GM12878 (cell line): Measurements from ENCODE around the gene FRRS1L. TPM values are rescaled to one million over a fixed set of nuclear protein-coding genes. Genes with fewer than 3 reads are reported as not detected.

ENCODE experiments used
- ATAC-seq: fragments of 200-7000 bp; cut with Tn5 transposase; 3 replicates; pipeline ENCODE4 v1.9.1; 2020; ENCODE audit warnings: mild to moderate bottlenecking, moderate library complexity
- BruUV-seq: library from RNA; stranded (reverse); fragments of 400-500 nt; replicated peaks from 2 replicates; lab custom pipeline; 2021; lab: Mats Ljungman, UMichigan
- CTCF ChIA-PET: fragments of 300-600 bp; sonication (Branson Sonifier 250); formaldehyde crosslinking; extraction: SDS; loops from one replicate; lab custom pipeline; 2021; ENCODE audit warnings: inconsistent platforms; lab: Yijun Ruan, JAX
- POLR2A ChIA-PET: fragments of 350-600 bp; formaldehyde crosslinking; extraction: SDS; loops from one replicate; lab custom pipeline; 2021; ENCODE audit warnings: inconsistent platforms; lab: Charles Lee
- RAD21 ChIA-PET: fragments of 300-600 bp; sonication (Branson Sonifier 250); formaldehyde crosslinking; loops from one replicate; lab custom pipeline; 2023; ENCODE audit warnings: antibody characterized with exemption; ENCODE audit not compliant: unreplicated experiment; lab: Charles Lee
- SMC1A ChIA-PET: fragments of 300-600 bp; sonication (Branson Sonifier 250); formaldehyde crosslinking; loops from one replicate; lab custom pipeline; 2023; ENCODE audit not compliant: unreplicated experiment, uncharacterized antibody; lab: Charles Lee
- DNase-seq: peaks from one replicate; pipeline ENCODE4 v3.0.0-alpha.2; 2011; ENCODE audit warnings: low read depth, low spot score
- FAIRE-seq: peaks from 3 replicates; lab custom pipeline; 2011; peaks lifted over from hg19 to GRCh38; lab: Jason Lieb, UNC
- H2AFZ ChIP-seq: 2 replicates; pipeline ENCODE4 v1.6.0; 2011; ENCODE audit warnings: low read depth, low read length, control low read depth; ENCODE audit not compliant: control insufficient read depth
- H3K27ac ChIP-seq: 2 replicates; pipeline ENCODE4 v1.5.1; 2011; ENCODE audit warnings: control low read depth; ENCODE audit not compliant: control insufficient read depth, insufficient read depth
- H3K27me3 ChIP-seq, 2 experiments: replicated peaks in 1 of 2; 2 replicates each; pipeline versions ENCODE4 v1.6.0 to v1.6.1; 2011; ENCODE audit warnings: low read length in 1 of 2; ENCODE audit not compliant: control insufficient read depth in 2 of 2, insufficient read depth in 2 of 2
- H3K36me3 ChIP-seq, 2 experiments: 2 replicates each; pipeline ENCODE4 v1.5.1; 2011; ENCODE audit warnings: low read length in 1 of 2; ENCODE audit not compliant: control insufficient read depth in 2 of 2, insufficient read depth in 2 of 2
- H3K4me1 ChIP-seq: 2 replicates; pipeline ENCODE4 v1.6.1; 2011; ENCODE audit warnings: mild to moderate bottlenecking, low read length, moderate library complexity, mixed read lengths; ENCODE audit not compliant: control insufficient read depth, insufficient read depth
- H3K4me2 ChIP-seq: 2 replicates; pipeline ENCODE4 v1.6.0; 2011; ENCODE audit warnings: control low read depth; ENCODE audit not compliant: control insufficient read depth, insufficient read depth
- H3K4me3 ChIP-seq: fragments of 200-600 bp; sonication (generic); 2 replicates; pipeline ENCODE4 v1.5.1; 2016
- H3K79me2 ChIP-seq: 2 replicates; pipeline ENCODE4 v1.6.0; 2011; ENCODE audit warnings: low read length; ENCODE audit not compliant: control insufficient read depth, insufficient read depth
- H3K9ac ChIP-seq: 2 replicates; pipeline ENCODE4 v1.8.0; 2011; ENCODE audit warnings: low read length, control low read depth, mixed read lengths; ENCODE audit not compliant: control insufficient read depth, insufficient read depth
- H3K9me3 ChIP-seq: replicated peaks from 3 replicates; pipeline ENCODE4 v1.5.1; 2011; ENCODE audit warnings: mild to moderate bottlenecking, low read length; ENCODE audit not compliant: control insufficient read depth, insufficient read depth
- H4K20me1 ChIP-seq: 2 replicates; pipeline ENCODE4 v1.6.0; 2011; ENCODE audit not compliant: control insufficient read depth, insufficient read depth
- ATF2 ChIP-seq: IDR thresholded peaks from 2 replicates; pipeline ENCODE4 v1.6.1; 2012; ENCODE audit warnings: low read length, inconsistent platforms
- CHD1 ChIP-seq: IDR thresholded peaks from 2 replicates; pipeline ENCODE4 v1.6.1; 2012; ENCODE audit warnings: low read depth, low read length, improper control_type of control experiment
- ETV6 ChIP-seq, 2 experiments: fragments of 450-650 bp in 1 of 2; IDR thresholded peaks in 1 of 2; conservative IDR thresholded peaks in 1 of 2; 2 replicates each; pipeline ENCODE4 v1.6.1; 2014; ENCODE audit warnings: antibody characterized with exemption in 1 of 2, borderline replicate concordance in 1 of 2, low read depth in 1 of 2, mild to moderate bottlenecking in 1 of 2, moderate library complexity in 1 of 2
- FOS ChIP-seq: IDR thresholded peaks from 3 replicates; pipeline ENCODE4 v1.6.1; 2011; ENCODE audit warnings: borderline replicate concordance; ENCODE audit not compliant: insufficient read length; ENCODE audit errors: extremely low read depth
- FOXK2 ChIP-seq: fragments of 450-650 bp; IDR thresholded peaks from 2 replicates; pipeline ENCODE4 v1.6.1; 2017; ENCODE audit warnings: mild to moderate bottlenecking, moderate library complexity
- IRF5 ChIP-seq: fragments of 450-650 bp; IDR thresholded peaks from 2 replicates; pipeline ENCODE4 v1.6.1; 2017; ENCODE audit warnings: borderline replicate concordance
- MEF2A ChIP-seq: IDR thresholded peaks from 2 replicates; pipeline ENCODE4 v1.6.1; 2011; ENCODE audit warnings: low read depth, mild to moderate bottlenecking, low read length, moderate library complexity; ENCODE audit not compliant: insufficient read depth
- MLLT1 ChIP-seq: fragments of 450-650 bp; IDR thresholded peaks from 2 replicates; pipeline ENCODE4 v1.6.1; 2016; ENCODE audit warnings: mild to moderate bottlenecking
- NR2C2 ChIP-seq: IDR thresholded peaks from 2 replicates; pipeline ENCODE4 v1.6.1; 2011; ENCODE audit warnings: borderline replicate concordance, low read depth; ENCODE audit not compliant: control insufficient read depth, insufficient read length
- POLR2AphosphoS2 ChIP-seq: IDR thresholded peaks from 2 replicates; pipeline ENCODE4 v1.6.1; 2011; ENCODE audit warnings: low read depth, mild to moderate bottlenecking, low read length, improper control_type of control experiment, moderate library complexity
- RB1 ChIP-seq: fragments of 450-650 bp; formaldehyde crosslinking; IDR thresholded peaks from 2 replicates; pipeline ENCODE4 v1.6.1; 2017; ENCODE audit warnings: mild to moderate bottlenecking, borderline replicate concordance
- USF1 ChIP-seq: IDR thresholded peaks from 2 replicates; pipeline ENCODE4 v1.6.1; 2011; ENCODE audit warnings: borderline replicate concordance, low read depth, mild to moderate bottlenecking, moderate library complexity, mixed read lengths, low read length; ENCODE audit not compliant: insufficient read depth; ENCODE audit errors: extremely low read length
- WGBS: methylation state at CpG from one replicate; pipeline ENCODE4 v1.1.6; 2016; ENCODE audit warnings: low lambda C conversion rate; ENCODE audit not compliant: insufficient replicate concordance, insufficient coverage; ENCODE audit errors: missing lambda C conversion rate; 5-methylcytosine and 5-hydroxymethylcytosine counted together
- in situ Hi-C: fragments of 300-500 bp; cut with MboI; formaldehyde crosslinking; loops from 9 replicates; pipeline ENCODE4 v1.14.3; 2018; ENCODE audit warnings: mixed read lengths
- intact Hi-C: fragments of 100-400 bp; cut with micrococcal nuclease; formaldehyde crosslinking; loops from one replicate; pipeline ENCODE4 v1.14.2; 2022; ENCODE audit not compliant: unreplicated experiment
- polyA plus RNA-seq, 11 experiments: library from polyadenylated mRNA; depleted of rRNA in 4 of 11; unstranded in 6 of 11; stranded (reverse) in 5 of 11; fragments of >200 nt; fragmentation: Nextera tagmentation in 4 of 11; fragmentation: Illumina TruSeq in 1 of 11; extraction: Ambion mirVana in 4 of 11; extraction: Trizol in 1 of 11; gene quantifications; 1 replicate in 1 of 11; 2 replicates in 10 of 11; pipeline versions ENCODE4 v1.2.1 to v1.2.3, GENCODE V29; 2011 to 2016; ENCODE audit warnings: inconsistent platforms in 2 of 11, missing spikeins in 2 of 11, low read depth in 1 of 11
- total RNA-seq, 4 experiments: library from RNA; depleted of rRNA in 3 of 4; stranded (reverse); fragments of >200 nt in 3 of 4; fragmentation: Illumina TruSeq in 1 of 4; extraction: Trizol in 1 of 4; gene quantifications; 2 replicates each; pipeline versions ENCODE4 v1.2.1 to v1.2.3, GENCODE V29; 2013 to 2021

FRRS1L gene
- total and polyA plus RNA-seq, 10 of the 15 experiments (the other 5 are each of a cell fraction or from before 2014, with no cell fraction given): not detected

GRCh38 chr9:109133533-109133932 lies 33.5 kb downstream of the FRRS1L start (continued):
- TF ChIP-seq MEF2A (no peak), MLLT1 (no peak), RB1 (no peak), ETV6 (conservative IDR thresholded peaks at IDR 0.05 in 1 of 2, IDR thresholded peaks at IDR 0.05 in 1 of 2; ENCODE audit: borderline replicate concordance in 1 of 2, low read depth in 1 of 2) (no peak)

GRCh38 chr9:109132567-109133021 lies 34.5 kb downstream of the FRRS1L start:
- CTCF ChIA-PET: no interaction called here
- WGBS: 15% methylated on average over 2 of the region's 2 CpGs
- intact Hi-C loops: no loop called here

More at GRCh38 chr9:109132567-109133021, 34.5 kb downstream of the FRRS1L start:
- FAIRE-seq: no peak
- Histone ChIP-seq H3K4me1 (no peaks in the 10 kb centered on the region), H3K79me2 (no peaks in the 10 kb centered on the region), H3K9me3 (no peaks in the 10 kb centered on the region), H3K9ac (no peak overlapping the region), H3K4me2 (no peak overlapping the region), H3K27ac (no peak overlapping the region), H3K27me3 (no peaks in the 10 kb centered on the region), H2AFZ (no peak overlapping the region), H4K20me1 (no peaks in the 10 kb centered on the region), H3K4me3 (no peak overlapping the region), H3K36me3 (no peaks in the 10 kb centered on the region)
- in situ Hi-C loops: no loop called here
- TF ChIP-seq NR2C2: no peak
- TF ChIP-seq IRF5: no peak
- TF ChIP-seq FOS: no peak
- TF ChIP-seq POLR2AphosphoS2: no peak
- TF ChIP-seq FOXK2: no peak
- no peak for TF ChIP-seq ATF2
- TF ChIP-seq CHD1: no peak
- no peak for TF ChIP-seq USF1
- no peak for ATAC-seq
- POLR2A ChIA-PET: no interaction called here
- no TSS peak for BruUV-seq
- SMC1A ChIA-PET: no interaction called here
- no peak for DNase-seq
- RAD21 ChIA-PET: no interaction called here
